CD4-positive, alpha-beta memory T cell (primary cell): Measurements from ENCODE around the gene GPAM. TPM values are rescaled to one million over a fixed set of nuclear protein-coding genes. Genes with fewer than 3 reads are reported as not detected.

Source experiments
- CTCF ChIA-PET: fragments of 350-600 bp; sonication (Branson Sonifier 250); formaldehyde crosslinking; loops from one replicate; lab custom pipeline; 2021; ENCODE audit warnings: inconsistent platforms; ENCODE audit not compliant: partially characterized antibody; lab: Charles Lee
- POLR2A ChIA-PET: fragments of 350-600 bp; sonication (Branson Sonifier 250); formaldehyde crosslinking; loops from one replicate; lab custom pipeline; 2021; ENCODE audit not compliant: partially characterized antibody; lab: Charles Lee
- DNase-seq, 5 donors: peaks; one replicate each; pipeline versions ENCODE4 v3.0.0 to v3.0.0-alpha.2; 2020 to 2022; ENCODE audit warnings: mixed read lengths in 1 of 5
- H3K27ac ChIP-seq: one replicate; pipeline ENCODE4 v1.7.0; 2013; ENCODE audit warnings: low read depth, low read length
- H3K27me3 ChIP-seq: 2 replicates; pipeline ENCODE4 v1.7.0; 2013; ENCODE audit warnings: mild to moderate bottlenecking, low read length, moderate library complexity; ENCODE audit not compliant: insufficient read depth
- H3K36me3 ChIP-seq: 2 replicates; pipeline ENCODE4 v1.7.0; 2013; ENCODE audit warnings: mild to moderate bottlenecking, low read length, moderate library complexity; ENCODE audit not compliant: insufficient read depth
- H3K4me1 ChIP-seq: 2 replicates; pipeline ENCODE4 v1.7.0; 2013; ENCODE audit warnings: mild to moderate bottlenecking, low read length, moderate library complexity; ENCODE audit not compliant: insufficient read depth
- H3K4me3 ChIP-seq, 2 donors: one replicate each; pipeline ENCODE4 v1.7.0; 2013; ENCODE audit warnings: low read length in 2 of 2, mild to moderate bottlenecking in 1 of 2
- H3K9me3 ChIP-seq, 2 donors: one replicate each; pipeline ENCODE4 v1.7.0; 2013; ENCODE audit warnings: low read length in 2 of 2, control low read depth in 1 of 2; ENCODE audit not compliant: control insufficient read depth in 1 of 2
- H3K27ac Mint-ChIP-seq, 7 donors: one replicate each; pipeline ENCODE4 v1.8.0; 2020 to 2021; ENCODE audit warnings: mixed read lengths in 7 of 7, mild to moderate bottlenecking in 6 of 7, inconsistent platforms in 3 of 7, moderate library complexity in 3 of 7
- H3K27me3 Mint-ChIP-seq, 2 donors: one replicate each; pipeline ENCODE4 v1.8.0; 2020 to 2021; ENCODE audit warnings: mixed read lengths in 2 of 2
- H3K36me3 Mint-ChIP-seq, 2 donors: one replicate each; pipeline ENCODE4 v1.8.0; 2020 to 2021; ENCODE audit warnings: mixed read lengths in 2 of 2, inconsistent platforms in 1 of 2, mild to moderate bottlenecking in 1 of 2
- H3K4me1 Mint-ChIP-seq, 4 donors: one replicate each; pipeline ENCODE4 v1.8.0; 2020 to 2021; ENCODE audit warnings: mixed read lengths in 4 of 4, mild to moderate bottlenecking in 1 of 4
- H3K4me3 Mint-ChIP-seq, 8 donors: one replicate each; pipeline ENCODE4 v1.8.0; 2020 to 2021; ENCODE audit warnings: mixed read lengths in 8 of 8, mild to moderate bottlenecking in 7 of 8, moderate library complexity in 6 of 8, inconsistent platforms in 3 of 8
- H3K9me3 Mint-ChIP-seq, 8 donors: one replicate each; pipeline ENCODE4 v1.8.0; 2020 to 2021; ENCODE audit warnings: mixed read lengths in 8 of 8, mild to moderate bottlenecking in 5 of 8, inconsistent platforms in 3 of 8, moderate library complexity in 1 of 8
- intact Hi-C: fragments of 100-400 bp; cut with micrococcal nuclease; formaldehyde crosslinking; loops from one replicate; pipeline ENCODE4 v1.15.1; 2023
- polyA plus RNA-seq, 2 donors: library from polyadenylated mRNA; unstranded; fragments of 300-500 nt; fragmentation: Illumina TruSeq; gene quantifications; one replicate each; pipeline ENCODE4 v1.2.3, GENCODE V29; 2021
- total RNA-seq, 2 experiments: library from RNA; stranded (reverse); gene quantifications; one replicate each; pipeline ENCODE4 v1.2.3, GENCODE V29; 2021

The GPAM gene, protein sequence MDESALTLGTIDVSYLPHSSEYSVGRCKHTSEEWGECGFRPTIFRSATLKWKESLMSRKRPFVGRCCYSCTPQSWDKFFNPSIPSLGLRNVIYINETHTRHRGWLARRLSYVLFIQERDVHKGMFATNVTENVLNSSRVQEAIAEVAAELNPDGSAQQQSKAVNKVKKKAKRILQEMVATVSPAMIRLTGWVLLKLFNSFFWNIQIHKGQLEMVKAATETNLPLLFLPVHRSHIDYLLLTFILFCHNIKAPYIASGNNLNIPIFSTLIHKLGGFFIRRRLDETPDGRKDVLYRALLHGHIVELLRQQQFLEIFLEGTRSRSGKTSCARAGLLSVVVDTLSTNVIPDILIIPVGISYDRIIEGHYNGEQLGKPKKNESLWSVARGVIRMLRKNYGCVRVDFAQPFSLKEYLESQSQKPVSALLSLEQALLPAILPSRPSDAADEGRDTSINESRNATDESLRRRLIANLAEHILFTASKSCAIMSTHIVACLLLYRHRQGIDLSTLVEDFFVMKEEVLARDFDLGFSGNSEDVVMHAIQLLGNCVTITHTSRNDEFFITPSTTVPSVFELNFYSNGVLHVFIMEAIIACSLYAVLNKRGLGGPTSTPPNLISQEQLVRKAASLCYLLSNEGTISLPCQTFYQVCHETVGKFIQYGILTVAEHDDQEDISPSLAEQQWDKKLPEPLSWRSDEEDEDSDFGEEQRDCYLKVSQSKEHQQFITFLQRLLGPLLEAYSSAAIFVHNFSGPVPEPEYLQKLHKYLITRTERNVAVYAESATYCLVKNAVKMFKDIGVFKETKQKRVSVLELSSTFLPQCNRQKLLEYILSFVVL
- total RNA-seq (1 to 10 TPM; 6.3 to 8.8 TPM), polyA plus RNA-seq (1 to 10 TPM; 1.9 to 2.2 TPM)

DNA sequence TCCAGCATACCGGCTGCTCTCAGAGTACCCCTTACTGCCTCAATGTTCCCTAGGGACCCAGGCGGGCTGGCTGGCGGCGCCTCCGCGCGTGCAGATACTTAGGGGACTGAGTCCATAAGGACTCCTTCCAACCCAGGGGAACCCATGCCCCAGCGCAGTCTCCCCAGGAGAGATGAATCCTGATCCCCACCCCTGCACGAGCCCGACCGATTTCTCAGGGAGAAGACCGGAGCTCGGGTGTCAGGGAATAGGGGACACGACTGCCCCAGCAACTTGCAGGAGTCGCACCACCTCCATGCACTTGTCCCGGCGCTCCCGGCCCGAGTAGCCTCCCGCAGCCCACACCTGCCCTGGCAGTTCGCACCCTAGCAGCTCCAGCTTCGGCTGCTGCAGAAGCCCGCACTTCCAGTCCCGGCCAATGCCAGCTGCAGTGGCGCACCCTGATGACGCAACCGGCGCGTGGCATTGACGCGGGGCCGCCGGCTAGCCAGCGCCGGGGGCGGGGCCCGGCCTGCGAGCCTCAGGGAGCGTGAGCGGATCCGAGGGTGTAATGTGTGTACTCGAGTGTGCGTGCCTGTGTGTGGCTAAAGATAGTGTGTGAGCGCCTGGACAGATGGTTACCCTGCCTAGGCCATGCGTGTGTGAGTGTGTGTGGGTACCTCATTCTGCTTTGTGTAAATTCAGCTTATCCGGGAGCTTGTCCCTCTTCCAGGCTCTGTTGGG lies at the start of gene GPAM:
Gene GPAM, minus strand, starts transcription at position 437 of the 723 bp plus-strand sequence. CDS start 1,981 bp downstream, outside the sequence.
- H3K4me3 ChIP-seq = peak within 1 kb of the TSS; percentile 85 to 95
- Mint-ChIP-seq H3K4me1 (peaks cover 17 to 43% (median 26%) of the 10 kb centered on the region in 4 donors), H3K9me3 (peaks cover 0 to 11% (median 8%) of the 10 kb centered on the region in 8 donors), H3K27me3 (peaks cover 0 to 1% of the 10 kb centered on the region in 2 donors), H3K4me3 (peak within 1 kb of the TSS; percentile 83 to 98 (median 94)), H3K36me3 (peaks cover 19 to 27% of the 10 kb centered on the region in 2 donors), H3K27ac (peak within 1 kb of the TSS; percentile 85 to 98 (median 97))
- POLR2A ChIA-PET = interaction anchor here (0.9 to 2.8 kb wide), 7 partner anchors 8 to 1962 kb away, joined by 3 to 13 read pairs (median 3); partner anchors contain the start of genes ACSL5, VTI1A and ZDHHC6
- no peaks in the 10 kb centered on the region for H3K36me3 ChIP-seq
- CTCF ChIA-PET = interaction anchor here (0.7 to 4.4 kb wide), 6 partner anchors 12 to 289 kb away, joined by 3 to 20 read pairs (median 4); no protein-coding TSS in a partner anchor
- DNase-seq = peak; percentile 93 to 99 (median 95)
- peaks cover 18% of the 10 kb centered on the region for H3K4me1 ChIP-seq
- H3K27ac ChIP-seq = peak within 1 kb of the TSS; percentile 59
- H3K9me3 ChIP-seq = no peaks in the 10 kb centered on the region
- no peaks in the 10 kb centered on the region for H3K27me3 ChIP-seq
- intact Hi-C loops = loop anchor here (1.0 to 5.0 kb wide), 2 partner anchors 194 to 263 kb away; partner anchors contain the start of gene ZDHHC6

DNA sequence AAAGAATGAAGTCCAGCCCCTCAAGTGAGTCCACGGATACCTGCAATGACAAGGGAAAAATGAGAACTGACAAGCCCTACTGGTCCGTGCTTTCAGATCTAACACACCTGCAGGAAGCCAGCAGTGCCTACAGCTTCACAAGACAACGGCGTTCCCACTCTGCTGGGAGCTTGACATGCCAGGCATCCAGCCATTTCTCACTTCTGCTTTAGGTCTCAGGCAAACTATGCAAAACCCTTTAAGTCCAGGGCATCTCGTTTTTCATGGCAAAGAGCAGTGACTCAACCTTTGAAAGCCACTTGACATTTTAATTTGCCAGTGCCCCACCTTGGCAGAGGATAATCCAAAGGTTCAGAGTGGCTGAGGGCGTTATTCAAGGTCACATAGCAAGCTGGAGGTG lies 49.1 kb upstream of the GPAM start:
- Histone ChIP-seq H3K9me3 (no peaks in the 10 kb centered on the region), H3K36me3 (no peaks in the 10 kb centered on the region), H3K4me1 (no peaks in the 10 kb centered on the region), H3K27ac (no peak overlapping the region), H3K27me3 (no peaks in the 10 kb centered on the region), H3K4me3 (no peak overlapping the region)
- ChIA-PET CTCF (no interaction called here), POLR2A (no interaction called here)
- Mint-ChIP-seq H3K4me1 (no peaks in the 10 kb centered on the region), H3K27ac (no peak overlapping the region), H3K36me3 (no peaks in the 10 kb centered on the region), H3K27me3 (peaks cover 4 to 11% of the 10 kb centered on the region in 2 donors), H3K9me3 (peaks cover 0 to 6% (median 1%) of the 10 kb centered on the region in 8 donors), H3K4me3 (no peak overlapping the region)
- intact Hi-C loops = no loop called here
- no peak for DNase-seq

DNA sequence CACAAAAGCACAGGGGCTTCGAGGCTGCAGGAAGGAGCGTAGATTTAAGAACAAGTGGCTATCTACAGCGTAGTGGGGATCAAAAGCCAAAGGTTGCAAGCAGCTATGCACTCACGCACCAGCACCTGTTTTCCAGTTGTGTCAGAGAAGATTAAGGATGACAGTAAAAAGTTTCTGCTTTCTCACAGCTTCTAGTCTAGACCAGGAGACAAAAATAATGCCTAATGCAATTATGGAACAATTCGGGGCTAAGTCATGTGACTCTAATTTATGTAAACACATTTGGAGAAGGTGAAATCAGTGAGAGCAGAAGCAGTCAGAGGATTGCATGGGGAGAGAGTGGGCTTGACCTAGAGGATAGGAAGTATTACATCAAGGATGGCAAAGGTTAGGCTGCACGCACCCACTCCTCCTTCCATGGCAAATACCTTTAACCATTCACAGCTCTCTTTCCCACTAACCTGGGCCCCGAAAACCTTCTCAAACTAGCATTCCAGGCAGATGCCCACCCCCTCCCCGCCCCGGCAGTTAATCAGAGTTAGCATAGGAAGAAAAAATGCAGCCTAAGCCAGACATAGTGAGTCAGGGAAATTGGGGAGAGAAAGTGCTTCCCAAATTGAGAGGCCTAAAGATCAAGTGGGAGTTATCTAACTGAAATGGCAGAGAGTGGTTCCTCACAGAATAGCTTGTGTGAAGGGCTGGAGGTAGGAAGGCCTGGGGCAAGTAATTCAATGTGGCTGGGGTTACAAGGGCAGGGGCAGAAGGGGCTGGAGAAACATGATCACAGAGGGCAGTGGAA lies 48.2 kb upstream of the GPAM start:
- Histone ChIP-seq H3K9me3 (no peaks in the 10 kb centered on the region), H3K27me3 (no peaks in the 10 kb centered on the region), H3K36me3 (no peaks in the 10 kb centered on the region), H3K4me1 (no peaks in the 10 kb centered on the region), H3K27ac (no peak overlapping the region), H3K4me3 (no peak overlapping the region)
- Mint-ChIP-seq H3K27ac (no peak overlapping the region), H3K4me3 (no peak overlapping the region), H3K27me3 (peaks cover 5 to 14% of the 10 kb centered on the region in 2 donors), H3K36me3 (no peaks in the 10 kb centered on the region), H3K9me3 (peaks cover 0 to 2% (median 0%) of the 10 kb centered on the region in 8 donors), H3K4me1 (no peaks in the 10 kb centered on the region)
- CTCF ChIA-PET = no interaction called here
- POLR2A ChIA-PET = no interaction called here
- intact Hi-C loops = no loop called here
- DNase-seq = no peak

DNA sequence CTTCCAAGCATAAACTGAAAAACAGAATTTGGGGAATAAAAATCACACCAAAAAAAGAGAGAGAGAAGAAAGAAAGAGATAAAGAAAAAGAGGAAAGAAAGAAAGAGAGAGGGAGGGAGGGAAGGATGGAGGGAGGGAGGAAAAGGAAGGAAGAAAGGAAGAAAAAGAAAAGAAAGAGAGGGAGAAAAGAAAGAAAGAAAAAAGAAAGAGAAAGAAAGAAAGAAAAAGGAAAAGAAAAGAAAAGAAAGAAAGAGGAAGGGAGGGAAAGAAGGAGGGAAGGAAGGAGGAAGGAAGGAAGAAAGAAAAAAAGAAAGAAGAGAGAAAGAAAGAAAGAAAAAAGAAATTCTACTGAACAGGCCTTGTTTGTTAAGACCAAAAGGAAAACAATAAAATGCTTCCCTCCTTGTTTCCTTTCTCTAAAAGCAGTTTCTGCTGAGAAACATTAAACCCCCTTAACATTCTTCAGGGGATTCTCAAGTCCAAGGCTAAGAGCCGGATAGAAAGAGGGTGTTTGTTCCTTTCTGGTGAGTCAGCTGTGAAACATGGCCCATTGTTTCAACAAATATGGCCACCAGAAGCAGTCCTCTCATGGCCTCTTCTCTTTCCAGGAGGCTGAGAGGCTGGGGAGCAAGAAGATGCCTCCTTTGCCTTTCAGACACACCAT lies 46.9 kb upstream of the GPAM start:
- H3K4me3 ChIP-seq = no peak overlapping the region
- no peak overlapping the region for H3K4me3 Mint-ChIP-seq
- no peaks in the 10 kb centered on the region for H3K27me3 ChIP-seq
- no peak overlapping the region for H3K27ac ChIP-seq
- no peaks in the 10 kb centered on the region for H3K36me3 ChIP-seq
- peaks cover 8 to 12% of the 10 kb centered on the region in 2 donors for H3K27me3 Mint-ChIP-seq
- H3K36me3 Mint-ChIP-seq = no peaks in the 10 kb centered on the region
- intact Hi-C loops = no loop called here
- H3K4me1 Mint-ChIP-seq = no peaks in the 10 kb centered on the region
- no peaks in the 10 kb centered on the region for H3K9me3 ChIP-seq
- H3K9me3 Mint-ChIP-seq = peaks cover 0 to 5% (median 0%) of the 10 kb centered on the region in 8 donors
- no peaks in the 10 kb centered on the region for H3K4me1 ChIP-seq
- POLR2A ChIA-PET = no interaction called here
- no peak overlapping the region for H3K27ac Mint-ChIP-seq
- CTCF ChIA-PET = no interaction called here
- DNase-seq = no peak

DNA sequence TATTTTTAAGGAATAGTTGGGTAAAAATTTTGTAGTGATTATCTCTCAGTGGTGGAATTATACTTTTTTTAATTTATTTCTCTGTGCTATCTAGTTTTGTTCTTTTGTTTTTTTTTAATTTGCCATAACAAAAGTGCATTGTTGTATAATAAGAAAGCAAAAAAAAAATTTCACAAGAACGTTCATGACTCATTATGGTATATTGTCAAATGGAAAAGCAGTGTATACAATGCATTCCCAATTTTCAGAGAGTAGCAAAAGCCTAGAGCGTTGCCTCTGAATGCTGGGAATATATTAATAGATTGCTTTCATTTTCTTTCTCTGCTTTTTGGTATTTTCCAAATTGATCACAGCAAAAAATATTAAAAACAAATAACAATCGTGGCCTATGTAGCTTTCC lies 46.3 kb upstream of the GPAM start:
- H3K27ac ChIP-seq = no peak overlapping the region
- no peaks in the 10 kb centered on the region for H3K27me3 ChIP-seq
- Mint-ChIP-seq H3K27me3 (peaks cover 8 to 10% of the 10 kb centered on the region in 2 donors), H3K4me1 (no peaks in the 10 kb centered on the region), H3K36me3 (no peaks in the 10 kb centered on the region), H3K9me3 (peaks cover 0 to 5% (median 0%) of the 10 kb centered on the region in 8 donors), H3K4me3 (no peak overlapping the region), H3K27ac (no peak overlapping the region)
- H3K4me1 ChIP-seq = no peaks in the 10 kb centered on the region
- ChIA-PET POLR2A (no interaction called here), CTCF (no interaction called here)
- intact Hi-C loops = no loop called here
- H3K36me3 ChIP-seq = no peaks in the 10 kb centered on the region
- H3K9me3 ChIP-seq = no peaks in the 10 kb centered on the region
- DNase-seq = no peak
- no peak overlapping the region for H3K4me3 ChIP-seq

DNA sequence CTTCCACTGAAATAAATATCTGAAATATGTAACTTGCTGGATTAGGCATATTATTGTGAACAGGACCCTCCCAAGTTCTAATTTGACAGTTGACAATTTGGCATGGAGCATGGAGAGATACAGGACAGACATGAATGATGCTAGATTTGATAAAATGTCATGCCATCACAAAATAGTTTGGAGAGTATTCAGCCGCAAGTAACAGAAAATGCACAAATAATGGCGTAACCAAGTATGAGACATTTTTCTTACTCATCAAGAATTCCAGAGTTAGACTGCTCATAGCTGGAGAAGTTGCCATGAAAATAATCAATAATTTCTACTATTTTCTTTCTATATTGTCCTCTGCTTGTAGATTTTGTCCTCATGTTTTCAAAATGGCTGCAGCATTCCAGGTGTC lies 45.5 kb upstream of the GPAM start:
- CTCF ChIA-PET = no interaction called here
- POLR2A ChIA-PET = no interaction called here

More for the DNA sequence above, 45.5 kb upstream of the GPAM start:
- H3K4me3 Mint-ChIP-seq = no peak overlapping the region
- H3K4me1 Mint-ChIP-seq = no peaks in the 10 kb centered on the region
- Histone ChIP-seq H3K9me3 (no peaks in the 10 kb centered on the region), H3K4me1 (no peaks in the 10 kb centered on the region), H3K27me3 (no peaks in the 10 kb centered on the region), H3K27ac (no peak overlapping the region), H3K4me3 (no peak overlapping the region), H3K36me3 (no peaks in the 10 kb centered on the region)
- H3K36me3 Mint-ChIP-seq = no peaks in the 10 kb centered on the region
- DNase-seq = no peak
- intact Hi-C loops = no loop called here
- no peak overlapping the region for H3K27ac Mint-ChIP-seq
- H3K27me3 Mint-ChIP-seq = peaks cover 7 to 9% of the 10 kb centered on the region in 2 donors
- H3K9me3 Mint-ChIP-seq = peaks cover 0 to 5% (median 0%) of the 10 kb centered on the region in 8 donors
